HepG2 (cell line): ENCODE results near the gene PLEKHG7. TPM values are rescaled to one million over a fixed set of nuclear protein-coding genes. Genes with fewer than 3 reads are reported as not detected.
"Not testable (repeated sequence)": the region's sequence is repeated elsewhere in the genome, so short reads cannot be mapped to it uniquely, and the experiment has no call there.

Experiments
- ATAC-seq: fragments of 200-7000 bp; cut with Tn5 transposase; 3 replicates; pipeline ENCODE4 v1.9.1; 2020; ENCODE audit warnings: mild to moderate bottlenecking, moderate library complexity
- BruUV-seq: library from RNA; stranded (reverse); fragments of 400-500 nt; replicated peaks from 2 replicates; lab custom pipeline; 2021; lab: Mats Ljungman, UMichigan
- CTCF ChIA-PET: fragments of 300-600 bp; formaldehyde crosslinking; extraction: SDS; loops from one replicate; lab custom pipeline; 2021; ENCODE audit warnings: low total read pairs, inconsistent platforms, low intra/inter-chr PET ratio; lab: Yijun Ruan, JAX
- POLR2A ChIA-PET: fragments of 350-600 bp; sonication (Branson Sonifier 250); formaldehyde crosslinking; loops from one replicate; lab custom pipeline; 2020; ENCODE audit warnings: antibody characterized with exemption, inconsistent platforms; lab: Yijun Ruan, JAX
- DNase-seq: peaks from one replicate; pipeline ENCODE4 v3.0.0-alpha.2; 2015; ENCODE audit warnings: low spot score
- FAIRE-seq: peaks from 3 replicates; lab custom pipeline; 2011; peaks lifted over from hg19 to GRCh38; lab: Jason Lieb, UNC
- H2AFZ ChIP-seq: one replicate; pipeline ENCODE4 v1.6.1; 2011; ENCODE audit warnings: low read length, inconsistent platforms
- H3K27ac ChIP-seq: fragments of 300-600 bp; 3 replicates; pipeline ENCODE4 v1.8.0; 2011; ENCODE audit warnings: mixed run types, mild to moderate bottlenecking, mixed read lengths, low read length, inconsistent platforms; ENCODE audit not compliant: insufficient read depth; ENCODE audit errors: extremely low read length
- H3K27me3 ChIP-seq, 2 experiments: fragments of 200-600 bp in 1 of 2; 2 replicates in 1 of 2; 3 replicates in 1 of 2; pipeline versions ENCODE4 v1.6.0 to v1.8.0; 2011; ENCODE audit warnings: low read length in 2 of 2, mild to moderate bottlenecking in 2 of 2, moderate library complexity in 2 of 2, inconsistent platforms in 1 of 2; ENCODE audit not compliant: insufficient read depth in 2 of 2, control insufficient read depth in 1 of 2
- H3K36me3 ChIP-seq, 2 experiments: fragments of 200-600 bp in 1 of 2; replicated peaks in 1 of 2; 2 replicates in 1 of 2; 3 replicates in 1 of 2; pipeline versions ENCODE4 v1.5.1 to v1.8.0; 2011; ENCODE audit warnings: low read length in 2 of 2, inconsistent platforms in 1 of 2; ENCODE audit not compliant: insufficient read depth in 2 of 2, control insufficient read depth in 1 of 2
- H3K4me1 ChIP-seq: 2 replicates; pipeline ENCODE4 v1.5.1; 2012; ENCODE audit warnings: low read length, inconsistent platforms; ENCODE audit not compliant: insufficient read depth
- H3K4me2 ChIP-seq: 2 replicates; pipeline ENCODE4 v1.6.0; 2011; ENCODE audit warnings: low read depth, low read length, inconsistent platforms
- H3K4me3 ChIP-seq, 3 experiments: fragments of 200-600 bp in 1 of 3; sonication (generic), shearing (Covaris generic) in 1 of 3; replicated peaks in 1 of 3; 2 replicates each; pipeline ENCODE4 v1.5.1; 2011 to 2016; ENCODE audit warnings: low read length in 3 of 3, inconsistent platforms in 2 of 3, low read depth in 2 of 3, mild to moderate bottlenecking in 2 of 3, control low read depth in 1 of 3, mixed read lengths in 1 of 3; ENCODE audit not compliant: insufficient read depth in 1 of 3
- H3K79me2 ChIP-seq: one replicate; pipeline ENCODE4 v1.6.1; 2011; ENCODE audit warnings: low read length, inconsistent platforms; ENCODE audit not compliant: insufficient read depth
- H3K9ac ChIP-seq: 2 replicates; pipeline ENCODE4 v1.6.0; 2011; ENCODE audit warnings: mild to moderate bottlenecking, low read depth, low read length, inconsistent platforms; ENCODE audit not compliant: insufficient read depth
- H3K9me3 ChIP-seq: 2 replicates; pipeline ENCODE4 v1.5.1; 2012; ENCODE audit warnings: mild to moderate bottlenecking, low read length
- H4K20me1 ChIP-seq: 2 replicates; pipeline ENCODE4 v1.6.0; 2011; ENCODE audit warnings: inconsistent platforms, mild to moderate bottlenecking, low read length, moderate library complexity; ENCODE audit not compliant: insufficient read depth
- ISL2 ChIP-seq: sonication (generic); formaldehyde crosslinking; IDR thresholded peaks from 2 replicates; pipeline ENCODE4 v1.5.0; 2020; ENCODE audit warnings: missing genetic modification reagents
- RARG ChIP-seq: sonication (generic); formaldehyde crosslinking; IDR thresholded peaks from 2 replicates; pipeline ENCODE4 v1.4.0; 2020; ENCODE audit warnings: low read depth, mild to moderate bottlenecking, missing genetic modification reagents
- SOX13 ChIP-seq, 3 experiments: fragments of 450-650 bp in 1 of 3; sonication (generic) in 1 of 3; formaldehyde crosslinking in 1 of 3; IDR thresholded peaks in 2 of 3; conservative IDR thresholded peaks in 1 of 3; 2 replicates each; pipeline versions ENCODE4 v1.5.0 to v1.6.1; 2016 to 2020; ENCODE audit warnings: antibody characterized with exemption in 1 of 3, mild to moderate bottlenecking in 1 of 3, missing compliant biosample characterization in 1 of 3, missing genetic modification reagents in 1 of 3, moderate library complexity in 1 of 3
- YY1 ChIP-seq: IDR thresholded peaks from 2 replicates; pipeline ENCODE4 v1.6.1; 2011; ENCODE audit warnings: low read length, low read depth, moderate library complexity, mild to moderate bottlenecking; ENCODE audit not compliant: insufficient read depth, insufficient replicate concordance
- ZNF225 ChIP-seq: sonication (generic); formaldehyde crosslinking; IDR thresholded peaks from 2 replicates; pipeline ENCODE4 v1.4.0; 2020; ENCODE audit warnings: mild to moderate bottlenecking, missing genetic modification reagents
- ZNF430 ChIP-seq: sonication (generic); formaldehyde crosslinking; IDR thresholded peaks from 2 replicates; pipeline ENCODE4 v1.9.0; 2021; ENCODE audit warnings: mild to moderate bottlenecking, missing genetic modification reagents
- ZNF670 ChIP-seq: sonication (generic); formaldehyde crosslinking; IDR thresholded peaks from 2 replicates; pipeline ENCODE4 v1.8.0; 2022; ENCODE audit warnings: mild to moderate bottlenecking, missing genetic modification reagents, borderline replicate concordance
- WGBS: methylation state at CpG from one replicate; pipeline ENCODE4 v1.1.6; 2017; ENCODE audit warnings: low lambda C conversion rate; 5-methylcytosine and 5-hydroxymethylcytosine counted together
- in situ Hi-C: cut with HindIII; loops from 2 replicates; pipeline ENCODE4 v1.10.0; 2017; ENCODE audit warnings: low pct_unique_long_range_greater_than_20kb; ENCODE audit not compliant: extremely low pct_ligation_motif_present
- intact Hi-C: fragments of 100-400 bp; cut with micrococcal nuclease; formaldehyde crosslinking; loops from one replicate; pipeline ENCODE4 v1.10.0; 2022; ENCODE audit not compliant: unreplicated experiment
- polyA plus RNA-seq, 8 experiments: library from polyadenylated mRNA; depleted of rRNA in 3 of 8; stranded (reverse) in 7 of 8; unstranded in 1 of 8; fragments of >200 nt; fragmentation: Illumina TruSeq in 4 of 8; extraction: Trizol in 4 of 8; gene quantifications; 2 replicates each; pipeline versions ENCODE4 v1.2.1 to v1.2.3, GENCODE V29; 2011 to 2016; ENCODE audit warnings: low read depth in 4 of 8, missing spikeins in 1 of 8, mixed read lengths in 1 of 8; ENCODE audit not compliant: insufficient read depth in 1 of 8
- total RNA-seq, 5 experiments: library from RNA; depleted of rRNA; stranded (reverse); fragments of >200 nt; fragmentation: Illumina TruSeq; extraction: Trizol; gene quantifications; 2 replicates each; pipeline ENCODE4 v1.2.3, GENCODE V29; 2016; ENCODE audit warnings: low read depth in 1 of 5
- TF ChIP-seq, protein P1 (sequence below): IDR thresholded peaks from 2 replicates; pipeline ENCODE4 v1.6.1; 2016

Gene PLEKHG7
- total and polyA plus RNA-seq, 2 of the 13 experiments (the other 11 are each of a cell fraction or from before 2014, with no cell fraction given): not detected

GRCh38 chr12:92668739-92669138, 34.0 kb upstream of the PLEKHG7 start:
- no peaks in the 10 kb centered on the region for H3K36me3 ChIP-seq
- no peak for DNase-seq
- ATAC-seq: no peak
- intact Hi-C loops (no loop called here), in situ Hi-C loops (no loop called here)
- H3K4me2 ChIP-seq: no peak overlapping the region
- CTCF ChIA-PET: no interaction called here
- POLR2A ChIA-PET: no interaction called here
- H3K4me3 ChIP-seq: no peak overlapping the region
- no peak for FAIRE-seq
- no peaks in the 10 kb centered on the region for H3K79me2 ChIP-seq
- H3K9ac ChIP-seq: no peak overlapping the region
- no peaks in the 10 kb centered on the region for H4K20me1 ChIP-seq
- no peak overlapping the region for H2AFZ ChIP-seq
- no peaks in the 10 kb centered on the region for H3K9me3 ChIP-seq
- H3K27me3 ChIP-seq: no peaks in the 10 kb centered on the region
- BruUV-seq: no TSS peak
- no peak for TF ChIP-seq YY1
- no peak overlapping the region for H3K27ac ChIP-seq
- no peaks in the 10 kb centered on the region for H3K4me1 ChIP-seq

- H3K9ac ChIP-seq, in situ Hi-C loops, H2AFZ ChIP-seq, FAIRE-seq, H3K4me3 ChIP-seq, H3K36me3 ChIP-seq, POLR2A ChIA-PET, DNase-seq, H4K20me1 ChIP-seq, H3K9me3 ChIP-seq, H3K27me3 ChIP-seq, intact Hi-C loops, H3K4me1 ChIP-seq, CTCF ChIA-PET, H3K79me2 ChIP-seq, H3K27ac ChIP-seq, ATAC-seq, H3K4me2 ChIP-seq, BruUV-seq: not testable (repeated sequence)
- WGBS: 43% methylated on average over 11 of the region's 11 CpGs
Measured at GRCh38 chr12:92671524-92671923, 31.3 kb upstream of the PLEKHG7 start.

- H4K20me1 ChIP-seq: no peaks in the 10 kb centered on the region
- H3K27me3 ChIP-seq: no peaks in the 10 kb centered on the region
- in situ Hi-C loops (no loop called here), intact Hi-C loops (no loop called here)
- ATAC-seq (no peak), FAIRE-seq (no peak), DNase-seq (no peak)
- H3K4me2 ChIP-seq: no peak overlapping the region
- no peak overlapping the region for H3K27ac ChIP-seq
- H3K4me1 ChIP-seq: no peaks in the 10 kb centered on the region
- H3K9ac ChIP-seq: no peak overlapping the region
- H3K36me3 ChIP-seq: no peaks in the 10 kb centered on the region
- TF ChIP-seq, protein P1, sequence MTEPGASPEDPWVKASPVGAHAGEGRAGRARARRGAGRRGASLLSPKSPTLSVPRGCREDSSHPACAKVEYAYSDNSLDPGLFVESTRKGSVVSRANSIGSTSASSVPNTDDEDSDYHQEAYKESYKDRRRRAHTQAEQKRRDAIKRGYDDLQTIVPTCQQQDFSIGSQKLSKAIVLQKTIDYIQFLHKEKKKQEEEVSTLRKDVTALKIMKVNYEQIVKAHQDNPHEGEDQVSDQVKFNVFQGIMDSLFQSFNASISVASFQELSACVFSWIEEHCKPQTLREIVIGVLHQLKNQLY (CRISPR knock-in tag): no peak
- no peak for TF ChIP-seq ZNF430 (CRISPR knock-in tag)
- no peak for TF ChIP-seq ZNF670 (CRISPR knock-in tag)
- TF ChIP-seq RARG (CRISPR knock-in tag): no peak
- TF ChIP-seq SOX13 (IDR thresholded peaks at IDR 0.05): no peak
- no peak for TF ChIP-seq SOX13 (CRISPR knock-in tag; conservative IDR thresholded peaks at IDR 0.05 in 1 of 2, IDR thresholded peaks at IDR 0.05 in 1 of 2)
- TF ChIP-seq ZNF225: no peak
- no peak for TF ChIP-seq ISL2 (CRISPR knock-in tag)
- no peak overlapping the region for H3K4me3 ChIP-seq
- POLR2A ChIA-PET: no interaction called here
- 7% methylated on average over 3 of the region's 3 CpGs for WGBS
- H3K79me2 ChIP-seq: no peaks in the 10 kb centered on the region
- BruUV-seq: no TSS peak
- H2AFZ ChIP-seq: no peak overlapping the region
- CTCF ChIA-PET: no interaction called here
- no peaks in the 10 kb centered on the region for H3K9me3 ChIP-seq
Measured at GRCh38 chr12:92673756-92674155, 29.0 kb upstream of the PLEKHG7 start.
